SU-DHL-6 (cell line): ENCODE measurements around the gene RSPH1.

Experiments
- CTCF ChIP-seq: fragments of 200-600 bp; sonication (generic); IDR thresholded peaks from one replicate; pipeline ENCODE4 v1.5.1; 2017; ENCODE audit warnings: antibody characterized with exemption, mild to moderate bottlenecking, low read length, moderate library complexity; ENCODE audit not compliant: insufficient read depth, poor library complexity, severe bottlenecking
- EZH2phosphoT487 ChIP-seq: fragments of 200-600 bp; sonication (generic), shearing (Covaris generic); conservative IDR thresholded peaks from 2 replicates; pipeline ENCODE4 v1.6.1; 2018; ENCODE audit warnings: mild to moderate bottlenecking, antibody characterized with exemption, low read length, moderate library complexity, mixed read lengths

GRCh38 chr21:42526379-42526727 lies 30.3 kb upstream of the RSPH1 start:
- no peak for TF ChIP-seq CTCF
- TF ChIP-seq EZH2phosphoT487: no peak
